HepG2 (cell line): ENCODE measurements around the gene LRBA. TPM values are rescaled to one million over a fixed set of nuclear protein-coding genes. Genes with fewer than 3 reads are reported as not detected.

Source experiments
- ATAC-seq: fragments of 200-7000 bp; cut with Tn5 transposase; 3 replicates; pipeline ENCODE4 v1.9.1; 2020; ENCODE audit warnings: mild to moderate bottlenecking, moderate library complexity
- BruUV-seq: library from RNA; stranded (reverse); fragments of 400-500 nt; replicated peaks from 2 replicates; lab custom pipeline; 2021; lab: Mats Ljungman, UMichigan
- CTCF ChIA-PET: fragments of 300-600 bp; formaldehyde crosslinking; extraction: SDS; loops from one replicate; lab custom pipeline; 2021; ENCODE audit warnings: low total read pairs, inconsistent platforms, low intra/inter-chr PET ratio; lab: Yijun Ruan, JAX
- POLR2A ChIA-PET: fragments of 350-600 bp; sonication (Branson Sonifier 250); formaldehyde crosslinking; loops from one replicate; lab custom pipeline; 2020; ENCODE audit warnings: antibody characterized with exemption, inconsistent platforms; lab: Yijun Ruan, JAX
- DNase-seq: peaks from one replicate; pipeline ENCODE4 v3.0.0-alpha.2; 2015; ENCODE audit warnings: low spot score
- FAIRE-seq: peaks from 3 replicates; lab custom pipeline; 2011; peaks lifted over from hg19 to GRCh38; lab: Jason Lieb, UNC
- H2AFZ ChIP-seq: one replicate; pipeline ENCODE4 v1.6.1; 2011; ENCODE audit warnings: low read length, inconsistent platforms
- H3K27ac ChIP-seq: fragments of 300-600 bp; 3 replicates; pipeline ENCODE4 v1.8.0; 2011; ENCODE audit warnings: mixed run types, mild to moderate bottlenecking, mixed read lengths, low read length, inconsistent platforms; ENCODE audit not compliant: insufficient read depth; ENCODE audit errors: extremely low read length
- H3K27me3 ChIP-seq, 2 experiments: fragments of 200-600 bp in 1 of 2; 2 replicates in 1 of 2; 3 replicates in 1 of 2; pipeline versions ENCODE4 v1.6.0 to v1.8.0; 2011; ENCODE audit warnings: low read length in 2 of 2, mild to moderate bottlenecking in 2 of 2, moderate library complexity in 2 of 2, inconsistent platforms in 1 of 2; ENCODE audit not compliant: insufficient read depth in 2 of 2, control insufficient read depth in 1 of 2
- H3K36me3 ChIP-seq, 2 experiments: fragments of 200-600 bp in 1 of 2; replicated peaks in 1 of 2; 2 replicates in 1 of 2; 3 replicates in 1 of 2; pipeline versions ENCODE4 v1.5.1 to v1.8.0; 2011; ENCODE audit warnings: low read length in 2 of 2, inconsistent platforms in 1 of 2; ENCODE audit not compliant: insufficient read depth in 2 of 2, control insufficient read depth in 1 of 2
- H3K4me1 ChIP-seq: 2 replicates; pipeline ENCODE4 v1.5.1; 2012; ENCODE audit warnings: low read length, inconsistent platforms; ENCODE audit not compliant: insufficient read depth
- H3K4me2 ChIP-seq: 2 replicates; pipeline ENCODE4 v1.6.0; 2011; ENCODE audit warnings: low read depth, low read length, inconsistent platforms
- H3K4me3 ChIP-seq, 3 experiments: fragments of 200-600 bp in 1 of 3; sonication (generic), shearing (Covaris generic) in 1 of 3; replicated peaks in 1 of 3; 2 replicates each; pipeline ENCODE4 v1.5.1; 2011 to 2016; ENCODE audit warnings: low read length in 3 of 3, inconsistent platforms in 2 of 3, low read depth in 2 of 3, mild to moderate bottlenecking in 2 of 3, control low read depth in 1 of 3, mixed read lengths in 1 of 3; ENCODE audit not compliant: insufficient read depth in 1 of 3
- H3K79me2 ChIP-seq: one replicate; pipeline ENCODE4 v1.6.1; 2011; ENCODE audit warnings: low read length, inconsistent platforms; ENCODE audit not compliant: insufficient read depth
- H3K9ac ChIP-seq: 2 replicates; pipeline ENCODE4 v1.6.0; 2011; ENCODE audit warnings: mild to moderate bottlenecking, low read depth, low read length, inconsistent platforms; ENCODE audit not compliant: insufficient read depth
- H3K9me3 ChIP-seq: 2 replicates; pipeline ENCODE4 v1.5.1; 2012; ENCODE audit warnings: mild to moderate bottlenecking, low read length
- H4K20me1 ChIP-seq: 2 replicates; pipeline ENCODE4 v1.6.0; 2011; ENCODE audit warnings: inconsistent platforms, mild to moderate bottlenecking, low read length, moderate library complexity; ENCODE audit not compliant: insufficient read depth
- ARNT ChIP-seq: fragments of 450-650 bp; IDR thresholded peaks from 2 replicates; pipeline ENCODE4 v1.6.1; 2017
- GZF1 ChIP-seq: sonication (generic); formaldehyde crosslinking; IDR thresholded peaks from 2 replicates; pipeline ENCODE4 v1.5.1; 2020; ENCODE audit warnings: mild to moderate bottlenecking, missing genetic modification reagents
- HNRNPH1 ChIP-seq: fragments of 200-400 bp; formaldehyde crosslinking; optimal IDR thresholded peaks from 2 replicates; pipeline ENCODE3; 2017; ENCODE audit warnings: mild to moderate bottlenecking, low read depth, low read length
- HOXA7 ChIP-seq: sonication (generic); formaldehyde crosslinking; IDR thresholded peaks from 2 replicates; pipeline ENCODE4 v1.8.1; 2022; ENCODE audit warnings: mild to moderate bottlenecking, missing genetic modification reagents, moderate library complexity
- MZF1 ChIP-seq: sonication (generic); formaldehyde crosslinking; IDR thresholded peaks from 2 replicates; pipeline ENCODE4 v1.8.1; 2023; ENCODE audit warnings: mild to moderate bottlenecking, missing genetic modification reagents, borderline replicate concordance
- SAP130 ChIP-seq: IDR thresholded peaks from 2 replicates; pipeline ENCODE4 v1.6.1; 2016; ENCODE audit warnings: low read depth
- ZBTB7A ChIP-seq: sonication (generic); formaldehyde crosslinking; IDR thresholded peaks from 2 replicates; pipeline ENCODE4 v1.8.0; 2022; ENCODE audit warnings: mild to moderate bottlenecking, missing genetic modification reagents
- ZNF251 ChIP-seq: sonication (generic); formaldehyde crosslinking; IDR thresholded peaks from 2 replicates; pipeline ENCODE4 v1.9.0; 2021; ENCODE audit warnings: mild to moderate bottlenecking, missing genetic modification reagents
- ZNF292 ChIP-seq: sonication (generic); formaldehyde crosslinking; IDR thresholded peaks from 2 replicates; pipeline ENCODE4 v1.8.1; 2022; ENCODE audit warnings: mild to moderate bottlenecking, low read depth, missing genetic modification reagents, borderline replicate concordance
- ZNF317 ChIP-seq: sonication (generic); formaldehyde crosslinking; IDR thresholded peaks from 2 replicates; pipeline ENCODE4 v1.5.0; 2020; ENCODE audit warnings: mild to moderate bottlenecking, missing genetic modification reagents
- ZNF33A ChIP-seq: sonication (generic); formaldehyde crosslinking; IDR thresholded peaks from 2 replicates; pipeline ENCODE4 v1.5.1; 2020; ENCODE audit warnings: missing genetic modification reagents, mild to moderate bottlenecking, moderate library complexity, borderline replicate concordance
- ZNF572 ChIP-seq: sonication (generic); formaldehyde crosslinking; IDR thresholded peaks from 2 replicates; pipeline ENCODE4 v1.5.1; 2020; ENCODE audit warnings: mild to moderate bottlenecking, missing genetic modification reagents
- ZNF761 ChIP-seq: sonication (generic); formaldehyde crosslinking; conservative IDR thresholded peaks from 2 replicates; pipeline ENCODE4 v1.4.0; 2020; ENCODE audit warnings: mild to moderate bottlenecking, missing genetic modification reagents
- WGBS: methylation state at CpG from one replicate; pipeline ENCODE4 v1.1.6; 2017; ENCODE audit warnings: low lambda C conversion rate; 5-methylcytosine and 5-hydroxymethylcytosine counted together
- in situ Hi-C: cut with HindIII; loops from 2 replicates; pipeline ENCODE4 v1.10.0; 2017; ENCODE audit warnings: low pct_unique_long_range_greater_than_20kb; ENCODE audit not compliant: extremely low pct_ligation_motif_present
- intact Hi-C: fragments of 100-400 bp; cut with micrococcal nuclease; formaldehyde crosslinking; loops from one replicate; pipeline ENCODE4 v1.10.0; 2022; ENCODE audit not compliant: unreplicated experiment
- polyA plus RNA-seq, 8 experiments: library from polyadenylated mRNA; depleted of rRNA in 3 of 8; stranded (reverse) in 7 of 8; unstranded in 1 of 8; fragments of >200 nt; fragmentation: Illumina TruSeq in 4 of 8; extraction: Trizol in 4 of 8; gene quantifications; 2 replicates each; pipeline versions ENCODE4 v1.2.1 to v1.2.3, GENCODE V29; 2011 to 2016; ENCODE audit warnings: low read depth in 4 of 8, missing spikeins in 1 of 8, mixed read lengths in 1 of 8; ENCODE audit not compliant: insufficient read depth in 1 of 8
- total RNA-seq, 5 experiments: library from RNA; depleted of rRNA; stranded (reverse); fragments of >200 nt; fragmentation: Illumina TruSeq; extraction: Trizol; gene quantifications; 2 replicates each; pipeline ENCODE4 v1.2.3, GENCODE V29; 2016; ENCODE audit warnings: low read depth in 1 of 5
- TF ChIP-seq, protein P1 (sequence below): sonication (generic); formaldehyde crosslinking; IDR thresholded peaks from 2 replicates; pipeline ENCODE4 v1.8.0; 2022; ENCODE audit warnings: missing genetic modification reagents, mild to moderate bottlenecking, inconsistent platforms, borderline replicate concordance
- TF ChIP-seq, protein P2 (sequence below): sonication (generic); formaldehyde crosslinking; conservative IDR thresholded peaks from 2 replicates; pipeline ENCODE4 v1.8.1; 2023; ENCODE audit warnings: missing genetic modification reagents

The LRBA gene
- total and polyA plus RNA-seq, 2 of the 13 experiments (the other 11 are each of a cell fraction or from before 2014, with no cell fraction given) = 21.0 to 37.2 TPM

DNA sequence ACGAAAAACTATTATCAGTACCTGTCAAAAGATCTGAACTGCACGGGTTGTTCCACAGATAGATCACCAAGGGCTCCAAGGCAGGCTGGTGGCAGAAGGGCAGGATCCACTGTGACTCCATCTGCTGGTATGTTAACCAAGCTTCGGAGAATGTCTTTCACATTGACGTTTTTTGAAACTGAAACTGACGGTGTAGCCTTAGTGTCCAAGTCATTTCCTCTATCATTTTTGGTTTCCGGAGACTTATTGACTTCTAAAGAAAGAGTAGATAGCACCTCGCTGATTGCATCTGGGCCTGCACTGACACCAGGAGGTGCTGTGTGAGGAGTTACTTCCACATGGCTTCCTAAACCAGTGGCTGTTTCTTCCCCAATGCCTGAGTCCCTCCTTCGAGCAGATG is 186.9 kb downstream of the LRBA start (continued):
- no peak for TF ChIP-seq ZNF33A (CRISPR knock-in tag)
- no peak for TF ChIP-seq HOXA7 (CRISPR knock-in tag)
- no peak for TF ChIP-seq ZNF572 (CRISPR knock-in tag)

DNA sequence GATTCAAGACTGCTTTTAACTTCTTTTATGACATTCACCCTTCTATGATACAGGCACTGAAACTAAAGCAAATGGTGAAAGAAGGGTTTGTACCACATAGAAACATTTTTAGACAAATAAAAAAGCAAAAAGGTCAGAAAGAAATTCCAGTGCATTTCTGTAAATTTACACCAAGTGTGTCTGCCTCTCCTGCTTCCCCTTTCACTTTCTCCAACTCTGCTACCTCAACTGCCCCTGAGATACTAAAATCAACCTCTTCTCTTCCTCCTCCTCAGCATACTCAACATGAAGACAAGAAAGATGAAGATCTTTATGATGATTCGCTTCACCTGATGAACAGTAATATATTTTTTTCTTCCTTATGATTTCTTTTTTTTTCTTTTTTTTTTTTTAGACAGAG is 187.9 kb downstream of the LRBA start:
- ATAC-seq = no peak
- POLR2A ChIA-PET = no interaction called here
- DNase-seq = no peak
- Histone ChIP-seq H3K4me3 (no peak overlapping the region), H3K79me2 (no peaks in the 10 kb centered on the region), H2AFZ (no peak overlapping the region), H4K20me1 (no peaks in the 10 kb centered on the region), H3K27me3 (no peaks in the 10 kb centered on the region), H3K9me3 (no peaks in the 10 kb centered on the region), H3K9ac (no peak overlapping the region), H3K36me3 (peaks cover 3 to 21% of the 10 kb centered on the region in 2 experiments; a peak in 4 of 5 replicates)
- TF ChIP-seq ZBTB7A = no peak
- no peak for TF ChIP-seq SAP130 (CRISPR knock-in tag)
- TF ChIP-seq ZNF317 (CRISPR knock-in tag) = no peak
- TF ChIP-seq ZNF251 (CRISPR knock-in tag) = no peak
- TF ChIP-seq, protein P1, sequence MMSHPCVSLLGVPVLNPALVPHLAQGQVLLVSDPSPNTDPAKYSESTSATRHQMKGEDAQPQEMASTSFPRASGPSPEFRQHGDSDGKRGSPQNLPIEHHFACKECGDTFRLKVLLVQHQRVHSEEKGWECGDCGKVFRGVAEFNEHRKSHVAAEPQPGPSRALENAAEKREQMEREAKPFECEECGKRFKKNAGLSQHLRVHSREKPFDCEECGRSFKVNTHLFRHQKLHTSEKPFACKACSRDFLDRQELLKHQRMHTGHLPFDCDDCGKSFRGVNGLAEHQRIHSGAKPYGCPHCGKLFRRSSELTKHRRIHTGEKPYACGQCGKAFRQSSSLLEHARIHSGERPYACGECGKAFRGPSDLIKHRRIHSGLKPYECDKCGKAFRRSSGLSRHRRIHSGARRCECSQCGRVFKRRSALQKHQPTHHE (CRISPR knock-in tag) = no peak
- TF ChIP-seq ZNF292 (CRISPR knock-in tag) = no peak
- TF ChIP-seq, protein P2, sequence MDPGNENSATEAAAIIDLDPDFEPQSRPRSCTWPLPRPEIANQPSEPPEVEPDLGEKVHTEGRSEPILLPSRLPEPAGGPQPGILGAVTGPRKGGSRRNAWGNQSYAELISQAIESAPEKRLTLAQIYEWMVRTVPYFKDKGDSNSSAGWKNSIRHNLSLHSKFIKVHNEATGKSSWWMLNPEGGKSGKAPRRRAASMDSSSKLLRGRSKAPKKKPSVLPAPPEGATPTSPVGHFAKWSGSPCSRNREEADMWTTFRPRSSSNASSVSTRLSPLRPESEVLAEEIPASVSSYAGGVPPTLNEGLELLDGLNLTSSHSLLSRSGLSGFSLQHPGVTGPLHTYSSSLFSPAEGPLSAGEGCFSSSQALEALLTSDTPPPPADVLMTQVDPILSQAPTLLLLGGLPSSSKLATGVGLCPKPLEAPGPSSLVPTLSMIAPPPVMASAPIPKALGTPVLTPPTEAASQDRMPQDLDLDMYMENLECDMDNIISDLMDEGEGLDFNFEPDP = no peak
- TF ChIP-seq ZNF761 (CRISPR knock-in tag) = no peak
- TF ChIP-seq HNRNPH1 = no peak
- TF ChIP-seq ARNT = no peak
- no peak for TF ChIP-seq GZF1 (CRISPR knock-in tag)
- TF ChIP-seq MZF1 (CRISPR knock-in tag) = no peak
- TF ChIP-seq, all 625 proteins: peak for 0
- CTCF ChIA-PET = no interaction called here
- in situ Hi-C loops (no loop called here), intact Hi-C loops (no loop called here)
- Histone ChIP-seq H3K4me2 (no peak overlapping the region), H3K27ac (no peak overlapping the region), H3K4me1 (peaks cover 10% of the 10 kb centered on the region)
- no TSS peak for BruUV-seq
- 94% methylated on average over 1 of the region's 1 CpG for WGBS
- FAIRE-seq = no peak
